ENCODE measurements around the gene DKKL1. TPM values are rescaled to one million over a fixed set of nuclear protein-coding genes. Genes with fewer than 3 reads are reported as not detected.
A peak's percentile ranks its signal among the peaks of the same experiment; 100 is the strongest.

DKKL1 gene
- total RNA-seq, 1 donor from 2014 or later: 8.7 TPM

DNA sequence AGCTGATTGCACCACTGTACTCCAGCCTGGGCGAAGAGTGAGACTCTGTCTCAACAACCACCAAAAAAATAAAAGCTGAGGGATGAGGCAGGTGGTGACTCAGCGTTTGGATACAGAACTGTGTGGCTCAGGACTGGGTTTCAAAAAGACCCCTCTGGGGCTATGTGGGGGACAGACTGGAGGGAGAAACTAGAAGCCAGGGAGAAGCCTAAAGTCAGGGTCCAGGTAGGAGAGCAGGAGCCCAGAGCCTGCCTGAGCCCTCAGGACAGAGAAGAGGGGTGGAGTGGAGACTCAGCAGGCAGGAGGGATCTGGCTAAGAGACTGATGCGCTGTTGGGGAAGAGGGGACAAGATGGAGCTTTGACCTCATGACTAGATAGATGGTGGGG lies 30.3 kb upstream of the DKKL1 start:
- Mint-ChIP-seq H3K4me3 (no peak overlapping the region), H3K27ac (no peak overlapping the region), H3K36me3 (peaks cover 3% of the 10 kb centered on the region), H3K4me1 (peaks cover 9% of the 10 kb centered on the region), H3K9me3 (no peaks in the 10 kb centered on the region), H3K27me3 (ENCODE audit: low read depth) (peaks cover 4% of the 10 kb centered on the region)
- TF ChIP-seq, protein P1, sequence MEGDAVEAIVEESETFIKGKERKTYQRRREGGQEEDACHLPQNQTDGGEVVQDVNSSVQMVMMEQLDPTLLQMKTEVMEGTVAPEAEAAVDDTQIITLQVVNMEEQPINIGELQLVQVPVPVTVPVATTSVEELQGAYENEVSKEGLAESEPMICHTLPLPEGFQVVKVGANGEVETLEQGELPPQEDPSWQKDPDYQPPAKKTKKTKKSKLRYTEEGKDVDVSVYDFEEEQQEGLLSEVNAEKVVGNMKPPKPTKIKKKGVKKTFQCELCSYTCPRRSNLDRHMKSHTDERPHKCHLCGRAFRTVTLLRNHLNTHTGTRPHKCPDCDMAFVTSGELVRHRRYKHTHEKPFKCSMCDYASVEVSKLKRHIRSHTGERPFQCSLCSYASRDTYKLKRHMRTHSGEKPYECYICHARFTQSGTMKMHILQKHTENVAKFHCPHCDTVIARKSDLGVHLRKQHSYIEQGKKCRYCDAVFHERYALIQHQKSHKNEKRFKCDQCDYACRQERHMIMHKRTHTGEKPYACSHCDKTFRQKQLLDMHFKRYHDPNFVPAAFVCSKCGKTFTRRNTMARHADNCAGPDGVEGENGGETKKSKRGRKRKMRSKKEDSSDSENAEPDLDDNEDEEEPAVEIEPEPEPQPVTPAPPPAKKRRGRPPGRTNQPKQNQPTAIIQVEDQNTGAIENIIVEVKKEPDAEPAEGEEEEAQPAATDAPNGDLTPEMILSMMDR (IDR thresholded peaks at IDR 0.05; ENCODE audit: unreplicated experiment): no peak
- no peak for DNase-seq (ENCODE audit: low spot score in 2 of 2, unreplicated experiment in 2 of 2)

DNA sequence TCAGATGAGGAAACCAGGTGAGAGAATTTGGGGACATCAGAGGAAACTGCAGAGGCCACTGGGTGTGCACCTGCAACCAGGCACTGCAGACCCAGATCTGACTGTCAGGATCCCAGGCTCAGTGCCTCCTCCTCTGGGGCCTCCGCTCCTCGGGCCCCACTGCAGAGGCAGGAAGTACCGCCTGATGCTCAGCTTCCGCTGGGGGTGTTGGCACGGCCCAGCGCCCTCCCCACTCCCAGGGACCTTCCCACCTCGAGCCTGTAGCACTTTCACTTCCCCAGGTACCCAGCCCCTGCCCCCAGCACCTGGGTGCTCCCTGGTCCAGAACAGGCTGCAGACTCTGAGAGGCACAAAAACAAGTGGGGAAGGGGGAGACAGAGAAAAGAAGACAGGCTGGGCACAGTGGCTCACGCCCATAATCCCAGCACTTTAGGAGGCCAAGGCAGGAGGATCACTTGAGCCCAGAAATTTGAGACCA lies 29.8 kb upstream of the DKKL1 start:
- TF ChIP-seq, protein P1 (IDR thresholded peaks at IDR 0.05; ENCODE audit: unreplicated experiment): no peak
- Mint-ChIP-seq H3K4me3 (no peak overlapping the region), H3K9me3 (no peaks in the 10 kb centered on the region), H3K4me1 (peaks cover 13% of the 10 kb centered on the region), H3K27ac (no peak overlapping the region), H3K36me3 (peaks cover 2% of the 10 kb centered on the region), H3K27me3 (ENCODE audit: low read depth) (peaks cover 8% of the 10 kb centered on the region)
- no peak for DNase-seq (ENCODE audit: low spot score in 2 of 2, unreplicated experiment in 2 of 2)

DNA sequence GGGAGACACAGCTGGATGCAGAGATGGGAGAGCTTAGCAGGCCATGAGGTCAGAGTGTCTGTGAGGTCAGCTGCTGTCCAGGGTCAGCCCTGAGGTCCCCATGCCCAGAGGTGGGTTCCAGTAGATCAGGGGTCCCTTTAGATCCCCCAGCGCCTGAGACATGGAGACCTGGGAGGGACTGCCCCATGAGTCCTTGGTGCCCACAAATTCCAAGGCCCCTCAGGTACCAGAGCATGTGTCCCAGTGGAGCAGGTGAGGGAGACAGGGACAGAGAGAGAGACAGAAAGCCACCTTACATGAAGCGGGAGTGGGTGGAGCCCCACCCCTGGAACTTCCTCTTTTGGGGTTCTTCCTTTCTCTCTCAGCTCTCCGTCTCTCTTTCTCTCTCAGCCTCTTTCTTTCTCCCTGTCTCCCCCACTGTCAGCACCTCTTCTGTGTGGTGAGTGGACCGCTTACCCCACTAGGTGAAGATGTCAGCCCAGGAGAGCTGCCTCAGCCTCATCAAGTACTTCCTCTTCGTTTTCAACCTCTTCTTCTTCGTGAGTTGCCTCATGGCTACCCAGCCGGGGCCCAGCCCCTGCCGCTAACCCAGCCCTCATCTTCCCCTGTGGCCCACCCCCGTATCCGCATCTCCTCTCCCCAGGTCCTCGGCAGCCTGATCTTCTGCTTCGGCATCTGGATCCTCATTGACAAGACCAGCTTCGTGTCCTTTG lies 28.4 kb upstream of the DKKL1 start, which contains the start of gene CD37:
CD37 (plus strand) TSS at position 336 of the 713 bp plus-strand sequence; CDS start at position 471, 135 bp downstream.
- Mint-ChIP-seq H3K27me3 (ENCODE audit: low read depth) (peaks cover 9% of the 10 kb centered on the region), H3K4me1 (peaks cover 17% of the 10 kb centered on the region), H3K4me3 (no peak within 1 kb of the TSS), H3K36me3 (peaks cover 2% of the 10 kb centered on the region), H3K9me3 (no peaks in the 10 kb centered on the region), H3K27ac (no peak within 1 kb of the TSS)
- DNase-seq (ENCODE audit: low spot score in 2 of 2, unreplicated experiment in 2 of 2): no peak
- TF ChIP-seq, protein P1 (IDR thresholded peaks at IDR 0.05; ENCODE audit: unreplicated experiment): no peak

DNA sequence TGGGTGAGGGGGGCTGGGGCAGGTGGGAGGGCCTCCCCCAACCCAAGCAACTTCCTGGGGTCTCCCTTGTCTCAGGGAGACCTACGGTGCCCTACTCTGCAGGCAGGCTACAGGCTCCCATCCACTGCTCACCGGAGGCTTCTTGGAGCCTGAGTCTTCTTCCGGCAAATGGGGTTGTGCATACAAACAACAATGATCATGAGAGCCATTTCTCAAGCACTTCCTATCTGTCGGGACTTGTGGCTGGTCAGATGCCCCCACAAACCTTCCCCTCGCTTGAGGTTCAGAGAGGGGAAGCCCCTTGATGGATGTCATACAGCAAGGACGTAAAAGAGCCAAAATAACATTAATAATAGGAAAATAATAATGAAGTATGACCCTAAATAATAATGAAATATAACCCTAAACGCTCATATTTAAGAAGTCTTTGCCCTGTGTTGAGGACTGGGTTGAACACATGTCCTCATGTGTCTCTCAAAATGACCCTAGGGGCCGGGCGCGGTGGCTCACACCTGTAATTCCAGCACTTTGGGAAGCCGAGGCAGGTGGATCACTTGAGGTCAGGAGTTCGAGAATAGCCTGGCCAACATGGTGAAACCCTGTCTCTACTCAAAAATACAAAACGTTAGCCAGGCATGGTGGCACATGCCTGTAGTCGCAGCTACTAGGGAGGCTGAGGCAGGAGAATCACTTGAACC lies 27.7 kb upstream of the DKKL1 start:
- no peak for DNase-seq (ENCODE audit: low spot score in 2 of 2, unreplicated experiment in 2 of 2)
- H3K36me3 Mint-ChIP-seq: peaks cover 4% of the 10 kb centered on the region
- H3K9me3 Mint-ChIP-seq: no peaks in the 10 kb centered on the region
- TF ChIP-seq, protein P1 (IDR thresholded peaks at IDR 0.05; ENCODE audit: unreplicated experiment): no peak
- H3K4me1 Mint-ChIP-seq: peaks cover 20% of the 10 kb centered on the region
- no peak overlapping the region for H3K4me3 Mint-ChIP-seq
- H3K27me3 Mint-ChIP-seq (ENCODE audit: low read depth): peaks cover 9% of the 10 kb centered on the region
- H3K27ac Mint-ChIP-seq: no peak overlapping the region

DNA sequence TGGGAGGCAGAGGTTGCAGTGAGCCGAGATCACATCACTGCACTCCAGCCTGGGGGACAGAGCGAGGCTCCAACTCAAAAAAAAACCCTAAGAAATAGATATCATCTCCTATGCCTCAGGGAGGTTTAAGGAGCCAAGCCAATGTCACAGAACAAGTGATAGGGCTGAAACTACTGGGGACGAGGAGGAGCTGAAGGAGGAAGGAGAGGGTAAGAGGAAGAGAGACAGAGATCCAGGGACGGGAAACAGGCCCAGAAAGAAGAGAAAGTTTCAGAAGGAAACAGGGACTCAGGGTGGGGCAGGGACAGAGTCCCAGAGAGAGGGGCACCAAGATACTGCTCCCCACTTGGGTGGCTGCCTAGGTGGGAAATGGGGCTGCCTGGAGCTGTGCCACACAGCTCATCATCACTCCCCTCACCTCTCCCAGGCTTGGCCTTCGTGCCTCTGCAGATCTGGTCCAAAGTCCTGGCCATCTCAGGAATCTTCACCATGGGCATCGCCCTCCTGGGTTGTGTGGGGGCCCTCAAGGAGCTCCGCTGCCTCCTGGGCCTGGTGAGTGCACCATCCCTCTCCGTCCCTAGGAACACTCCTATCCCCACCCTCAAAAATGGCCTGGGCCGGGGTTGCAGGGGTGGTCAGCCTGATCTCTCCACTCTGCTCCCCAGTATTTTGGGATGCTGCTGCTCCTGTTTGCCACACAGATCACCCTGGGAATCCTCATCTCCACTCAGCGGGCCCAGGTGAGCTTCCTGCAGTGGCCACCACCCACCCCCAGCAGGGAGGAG lies 27.0 kb upstream of the DKKL1 start:
- no peak overlapping the region for H3K4me3 Mint-ChIP-seq

More for the DNA sequence above, 27.0 kb upstream of the DKKL1 start:
- peaks cover 9% of the 10 kb centered on the region for H3K27me3 Mint-ChIP-seq (ENCODE audit: low read depth)
- DNase-seq (ENCODE audit: low spot score in 2 of 2, unreplicated experiment in 2 of 2): no peak
- peak overlapping the region; percentile 64 for H3K27ac Mint-ChIP-seq
- H3K9me3 Mint-ChIP-seq: no peaks in the 10 kb centered on the region
- TF ChIP-seq, protein P1 (IDR thresholded peaks at IDR 0.05; ENCODE audit: unreplicated experiment): no peak
- peaks cover 20% of the 10 kb centered on the region for H3K4me1 Mint-ChIP-seq
- H3K36me3 Mint-ChIP-seq: peaks cover 4% of the 10 kb centered on the region

All from mesothelial cell of epicardium (in vitro differentiated cells).